ENCODE measurements around the gene OCRL. TPM values are rescaled to one million over a fixed set of nuclear protein-coding genes. Genes with fewer than 3 reads are reported as not detected.

OCRL gene
- polyA plus RNA-seq, 1 experiment, result 29.6 TPM

GRCh38 chrX:129641469-129641868 lies 101.4 kb downstream of the OCRL start:
- Histone ChIP-seq H3K9me3 (ENCODE audit: control insufficient read depth, insufficient read depth, low read length) (no peaks in the 10 kb centered on the region), H3K27me3 (ENCODE audit: control insufficient read depth, insufficient read depth, low read length) (peaks cover 3% of the 10 kb centered on the region), H3K4me3 (ENCODE audit: low read depth, low read length) (no peak overlapping the region), H3K27ac (ENCODE audit: low read depth, low read length) (no peak overlapping the region)
- TF ChIP-seq CTCF (IDR thresholded peaks at IDR 0.05; ENCODE audit: low read depth, low read length), result no peak
- CTCF ChIA-PET, result interaction anchor here (7.5 kb wide), 1 partner anchor 85 kb away, joined by 145 read pairs; no protein-coding TSS in a partner anchor
- no peak for DNase-seq (ENCODE audit: low read depth, low spot score)
- POLR2A ChIA-PET, result no interaction called here

- no peak for DNase-seq (ENCODE audit: low read depth, low spot score)
- ChIA-PET POLR2A (no interaction called here), CTCF (interaction anchor here (7.5 kb wide), 1 partner anchor 85 kb away, joined by 145 read pairs; no protein-coding TSS in a partner anchor)
- TF ChIP-seq CTCF (IDR thresholded peaks at IDR 0.05; ENCODE audit: low read depth, low read length), result no peak
- Histone ChIP-seq H3K9me3 (ENCODE audit: control insufficient read depth, insufficient read depth, low read length) (no peaks in the 10 kb centered on the region), H3K4me3 (ENCODE audit: low read depth, low read length) (no peak overlapping the region), H3K27ac (ENCODE audit: low read depth, low read length) (no peak overlapping the region), H3K27me3 (ENCODE audit: control insufficient read depth, insufficient read depth, low read length) (peaks cover 3% of the 10 kb centered on the region)
These were observed 101.9 kb downstream of the OCRL start for GRCh38 chrX:129641941-129642340.

Small RNAs within 50 kb of the gene (small RNA-seq; reads per million reads assigned to genes)
- not detected for gene RF01169 (ENCODE audit: insufficient read length, low read depth)

Other genes starting within 250 kb of the OCRL start
- 55.5 and 76.9 TPM in 2 replicates for gene SMARCA1, start 16.8 kb upstream of the OCRL start, polyA plus RNA-seq (2011; rRNA removed)
- gene APLN, start 114.7 kb downstream of the OCRL start, polyA plus RNA-seq (2011; rRNA removed), result 0.21 and 0.27 TPM in 2 replicates
- 0.38 and 0.45 TPM in 2 replicates for gene XPNPEP2, start 198.7 kb downstream of the OCRL start, polyA plus RNA-seq (2011; rRNA removed)
- not detected in 2 replicates for gene SASH3, start 239.7 kb downstream of the OCRL start, polyA plus RNA-seq (2011; rRNA removed)